ENCODE results near the gene CCRL2.

DNA sequence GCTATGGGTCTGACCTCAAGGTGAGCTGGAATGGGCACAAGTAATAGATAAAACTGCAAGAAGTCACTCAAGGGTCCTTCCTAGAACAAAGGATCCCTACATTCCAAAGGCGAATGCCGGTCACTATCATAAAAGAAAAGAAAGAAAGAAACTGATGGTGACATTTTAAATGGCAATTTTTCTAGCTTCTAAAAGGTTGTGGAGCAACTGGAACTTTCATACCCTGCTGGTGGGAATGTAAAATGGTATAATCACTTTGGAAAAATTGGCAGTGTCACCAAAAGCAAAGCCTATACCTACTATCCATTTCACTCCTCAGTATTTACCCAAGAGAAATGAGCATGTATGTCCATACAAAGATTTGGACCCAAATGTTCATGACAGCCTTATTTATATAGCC, 4.2 kb downstream of the CCRL2 start:
- TF ChIP-seq, protein P1, sequence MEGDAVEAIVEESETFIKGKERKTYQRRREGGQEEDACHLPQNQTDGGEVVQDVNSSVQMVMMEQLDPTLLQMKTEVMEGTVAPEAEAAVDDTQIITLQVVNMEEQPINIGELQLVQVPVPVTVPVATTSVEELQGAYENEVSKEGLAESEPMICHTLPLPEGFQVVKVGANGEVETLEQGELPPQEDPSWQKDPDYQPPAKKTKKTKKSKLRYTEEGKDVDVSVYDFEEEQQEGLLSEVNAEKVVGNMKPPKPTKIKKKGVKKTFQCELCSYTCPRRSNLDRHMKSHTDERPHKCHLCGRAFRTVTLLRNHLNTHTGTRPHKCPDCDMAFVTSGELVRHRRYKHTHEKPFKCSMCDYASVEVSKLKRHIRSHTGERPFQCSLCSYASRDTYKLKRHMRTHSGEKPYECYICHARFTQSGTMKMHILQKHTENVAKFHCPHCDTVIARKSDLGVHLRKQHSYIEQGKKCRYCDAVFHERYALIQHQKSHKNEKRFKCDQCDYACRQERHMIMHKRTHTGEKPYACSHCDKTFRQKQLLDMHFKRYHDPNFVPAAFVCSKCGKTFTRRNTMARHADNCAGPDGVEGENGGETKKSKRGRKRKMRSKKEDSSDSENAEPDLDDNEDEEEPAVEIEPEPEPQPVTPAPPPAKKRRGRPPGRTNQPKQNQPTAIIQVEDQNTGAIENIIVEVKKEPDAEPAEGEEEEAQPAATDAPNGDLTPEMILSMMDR (IDR thresholded peaks at IDR 0.05) = no peak
- no peak for TF ChIP-seq POLR2A (IDR thresholded peaks at IDR 0.05)

Measured in right lobe of liver (tissue), 4 donors.